Common myeloid progenitor, CD34-positive (primary cell): ENCODE data around the gene SFPQ.
"Not testable (repeated sequence)": the region's sequence is repeated elsewhere in the genome, so short reads cannot be mapped to it uniquely, and the experiment has no call there.

ENCODE experiments used
- CTCF ChIA-PET: fragments of 350-600 bp; sonication (Branson Sonifier 250); formaldehyde crosslinking; loops from one replicate; lab custom pipeline; 2021; ENCODE audit warnings: antibody characterized with exemption; lab: Charles Lee
- POLR2A ChIA-PET: fragments of 350-600 bp; sonication (Branson Sonifier 250); formaldehyde crosslinking; loops from one replicate; lab custom pipeline; 2021; ENCODE audit warnings: antibody characterized with exemption; lab: Charles Lee
- DNase-seq, 3 donors: peaks; one replicate each; pipeline versions ENCODE4 v3.0.0 to v3.0.0-alpha.2; 2013
- H3K27ac ChIP-seq, 2 experiments: 1 replicate in 1 of 2; 2 replicates in 1 of 2; pipeline ENCODE4 v1.7.0; 2013; ENCODE audit warnings: inconsistent platforms in 2 of 2, low read length in 2 of 2, mild to moderate bottlenecking in 2 of 2, low read depth in 1 of 2, moderate library complexity in 1 of 2; ENCODE audit not compliant: severe bottlenecking in 2 of 2, insufficient read depth in 1 of 2, poor library complexity in 1 of 2
- H3K27me3 ChIP-seq, 5 experiments: replicated peaks in 2 of 5; 1 replicate in 3 of 5; 2 replicates in 2 of 5; pipeline versions ENCODE4 v1.6.1 to v1.7.0; 2013; ENCODE audit warnings: low read length in 4 of 5, mild to moderate bottlenecking in 2 of 5, moderate library complexity in 2 of 5, inconsistent platforms in 1 of 5; ENCODE audit not compliant: insufficient read depth in 5 of 5, control insufficient read depth in 4 of 5
- H3K36me3 ChIP-seq, 4 experiments: 1 replicate in 2 of 4; 2 replicates in 2 of 4; pipeline versions ENCODE4 v1.6.1 to v1.7.0; 2013; ENCODE audit warnings: low read length in 3 of 4, control low read depth in 1 of 4, mild to moderate bottlenecking in 1 of 4; ENCODE audit not compliant: control insufficient read depth in 4 of 4, insufficient read depth in 4 of 4
- H3K4me1 ChIP-seq, 4 experiments: 1 replicate in 3 of 4; 2 replicates in 1 of 4; pipeline versions ENCODE4 v1.6.1 to v1.7.1; 2013; ENCODE audit warnings: low read length in 3 of 4, mild to moderate bottlenecking in 3 of 4, control low read depth in 1 of 4, inconsistent platforms in 1 of 4, moderate library complexity in 1 of 4; ENCODE audit not compliant: control insufficient read depth in 4 of 4, insufficient read depth in 4 of 4; ENCODE audit errors: control extremely low read depth in 1 of 4
- H3K4me3 ChIP-seq, 7 experiments: 1 replicate in 4 of 7; 2 replicates in 3 of 7; pipeline versions ENCODE4 v1.5.1 to v1.7.0; 2013; ENCODE audit warnings: mild to moderate bottlenecking in 7 of 7, low read length in 6 of 7, moderate library complexity in 6 of 7, inconsistent platforms in 2 of 7, low read depth in 2 of 7, control low read depth in 1 of 7; ENCODE audit not compliant: insufficient read depth in 4 of 7, control insufficient read depth in 1 of 7; ENCODE audit errors: extremely low read depth in 1 of 7
- H3K9me3 ChIP-seq, 5 experiments: 1 replicate in 4 of 5; 2 replicates in 1 of 5; pipeline versions ENCODE4 v1.6.1 to v1.7.1; 2013; ENCODE audit warnings: low read length in 4 of 5, mild to moderate bottlenecking in 2 of 5, inconsistent platforms in 1 of 5, low read depth in 1 of 5, moderate library complexity in 1 of 5; ENCODE audit not compliant: control insufficient read depth in 4 of 5, insufficient read depth in 2 of 5; ENCODE audit errors: control extremely low read depth in 1 of 5
- WGBS: methylation state at CpG from one replicate; pipeline ENCODE4 v1.1.5; 2013; ENCODE audit not compliant: insufficient coverage; 5-methylcytosine and 5-hydroxymethylcytosine counted together

Gene SFPQ

DNA sequence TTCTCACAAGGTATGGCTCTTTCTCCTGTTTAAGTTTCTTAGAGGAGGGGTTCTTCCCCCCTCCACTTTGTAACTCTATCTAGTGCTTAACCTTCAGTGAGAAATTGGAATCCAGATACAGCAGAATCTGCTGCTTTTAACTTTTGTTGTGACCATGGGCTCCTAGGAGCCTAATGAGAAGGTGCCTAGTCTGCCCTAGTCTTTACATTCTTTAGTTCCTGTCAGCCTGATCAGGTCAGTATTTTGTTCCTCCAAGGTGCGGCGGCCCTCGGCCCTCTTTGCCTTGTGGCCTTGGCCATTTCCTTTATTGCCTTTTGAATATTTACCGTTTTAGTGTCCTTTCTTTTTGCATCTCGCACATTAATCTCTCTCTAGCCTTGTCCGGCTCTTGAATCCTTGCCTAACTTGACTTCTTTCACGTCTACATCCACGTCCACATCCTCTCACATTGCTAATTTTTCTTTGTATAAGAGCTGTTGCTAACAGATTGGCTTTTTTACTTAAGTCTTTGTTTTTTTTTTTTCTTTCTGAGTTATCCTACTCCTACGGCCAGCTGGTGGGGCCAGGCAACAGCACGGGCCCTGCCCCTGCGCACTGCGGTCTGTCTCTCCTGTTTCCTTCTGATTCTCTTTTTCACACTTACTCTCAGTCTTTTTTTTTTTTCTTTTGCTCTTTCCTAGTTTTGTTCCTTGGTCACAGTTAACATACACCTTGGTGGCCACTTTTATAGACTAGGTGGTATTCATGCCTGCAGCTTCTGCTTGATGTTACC lies 49.0 kb downstream of the SFPQ start:
- no peaks in the 10 kb centered on the region for H3K36me3 ChIP-seq
- WGBS, result 94% methylated on average over 6 of the region's 12 CpGs
- no peak overlapping the region for H3K4me3 ChIP-seq
- POLR2A ChIA-PET, result no interaction called here
- no peaks in the 10 kb centered on the region for H3K27me3 ChIP-seq
- H3K4me1 ChIP-seq, result no peaks in the 10 kb centered on the region
- DNase-seq, result no peak
- CTCF ChIA-PET, result interaction anchor here (0.6 kb wide), 1 partner anchor 46 kb away, joined by 4 read pairs; no protein-coding TSS in a partner anchor
- no peaks in the 10 kb centered on the region for H3K9me3 ChIP-seq
- no peak overlapping the region for H3K27ac ChIP-seq

DNA sequence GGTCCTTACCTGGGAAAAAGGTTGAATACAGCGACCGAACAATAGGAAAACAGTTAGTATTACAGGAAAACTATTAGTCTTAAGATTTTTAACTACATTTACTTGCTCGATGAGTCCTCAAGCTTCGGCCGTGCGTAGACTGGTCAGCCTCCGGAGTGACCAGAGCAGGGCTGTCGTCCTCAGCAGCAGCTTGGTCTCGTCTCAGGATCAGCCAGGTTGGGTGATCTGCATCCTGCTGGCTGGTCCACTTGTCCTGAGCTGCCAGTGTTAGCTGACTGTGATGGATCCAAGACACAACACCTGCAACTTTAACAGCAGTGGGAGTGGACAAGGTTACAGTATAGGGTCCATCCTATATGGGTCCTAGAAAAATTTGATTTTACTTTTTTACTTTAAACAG lies 50.2 kb downstream of the SFPQ start:
- DNase-seq, result not testable (repeated sequence)

DNA sequence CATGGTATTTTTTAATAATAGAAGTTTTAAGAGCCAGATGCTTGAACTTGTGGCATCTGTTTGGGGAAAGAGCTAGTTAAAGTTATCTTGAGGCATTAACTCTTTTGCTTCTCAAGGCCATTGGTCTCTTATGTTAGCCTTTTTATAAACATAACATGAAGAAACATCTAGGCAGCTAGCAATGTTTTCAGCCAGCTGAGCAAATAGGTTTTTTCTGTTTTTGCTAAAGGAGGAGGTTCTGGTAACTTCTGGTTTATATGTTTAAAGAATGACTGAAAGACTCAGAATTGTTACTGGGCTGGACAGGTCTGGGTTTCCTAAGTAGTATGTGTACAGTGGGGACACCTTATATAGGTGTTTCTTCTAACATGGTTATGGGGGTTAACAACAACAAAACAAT lies 50.7 kb downstream of the SFPQ start:
- H3K27ac ChIP-seq, H3K36me3 ChIP-seq, DNase-seq, H3K27me3 ChIP-seq, H3K4me3 ChIP-seq, H3K4me1 ChIP-seq, POLR2A ChIA-PET, H3K9me3 ChIP-seq: not testable (repeated sequence)
- CTCF ChIA-PET, result interaction anchor here (1.1 kb wide), 1 partner anchor 10 kb away, joined by 3 read pairs; no protein-coding TSS in a partner anchor

More for the DNA sequence above, 50.2 kb downstream of the SFPQ start:
- H3K36me3 ChIP-seq, H3K27ac ChIP-seq, H3K27me3 ChIP-seq, H3K4me1 ChIP-seq, H3K9me3 ChIP-seq, POLR2A ChIA-PET, H3K4me3 ChIP-seq: not testable (repeated sequence)
- CTCF ChIA-PET, result interaction anchor here (1.1 kb wide), 1 partner anchor 11 kb away, joined by 3 read pairs; no protein-coding TSS in a partner anchor
- 100% methylated on average over 2 of the region's 9 CpGs for WGBS

- H3K9me3 ChIP-seq, DNase-seq, H3K27ac ChIP-seq, H3K4me3 ChIP-seq, H3K4me1 ChIP-seq, POLR2A ChIA-PET, H3K36me3 ChIP-seq, CTCF ChIA-PET, H3K27me3 ChIP-seq: not testable (repeated sequence)
- WGBS, result 96% methylated on average over 5 of the region's 5 CpGs
Measured at GRCh38 chr1:35137590-35137989, 55.4 kb downstream of the SFPQ start.

GRCh38 chr1:35136780-35137179 lies 56.2 kb downstream of the SFPQ start:
- Histone ChIP-seq H3K9me3 (no peaks in the 10 kb centered on the region), H3K36me3 (no peaks in the 10 kb centered on the region), H3K4me3 (no peak overlapping the region), H3K27ac (no peak overlapping the region), H3K4me1 (no peaks in the 10 kb centered on the region), H3K27me3 (no peaks in the 10 kb centered on the region)
- 100% methylated on average over 3 of the region's 3 CpGs for WGBS
- CTCF ChIA-PET, result no interaction called here
- no peak for DNase-seq
- POLR2A ChIA-PET, result no interaction called here
